Right lobe of liver (tissue), 6 donors: Measurements from ENCODE around the gene ITCH. TPM values are rescaled to one million over a fixed set of nuclear protein-coding genes. Genes with fewer than 3 reads are reported as not detected.
A peak's percentile ranks its signal among the peaks of the same experiment; 100 is the strongest.

Source experiments
- ATAC-seq, 4 donors: fragments of 200-7000 bp; cut with Tn5 transposase; one replicate each; pipeline ENCODE4 v1.9.1; 2020; ENCODE audit warnings: mild to moderate bottlenecking in 4 of 4, moderate library complexity in 4 of 4
- DNase-seq, 3 donors: peaks; one replicate each; pipeline ENCODE4 v3.0.0-alpha.2; 2020
- H3K27ac ChIP-seq, 3 donors: fragments of 200-600 bp; one replicate each; pipeline ENCODE4 v1.8.0; 2022
- H3K27me3 ChIP-seq, 2 donors: fragments of 200-600 bp; one replicate each; pipeline ENCODE4 v1.8.0; 2022
- H3K36me3 ChIP-seq, 4 donors: fragments of 200-600 bp; sonication (generic) in 1 of 4; one replicate each; pipeline versions ENCODE4 v1.5.1 to v1.8.0; 2017 to 2022; ENCODE audit warnings: control low read depth in 1 of 4
- H3K4me1 ChIP-seq, 4 donors: fragments of 200-600 bp; sonication (generic) in 1 of 4; one replicate each; pipeline versions ENCODE4 v1.5.1 to v1.8.0; 2017 to 2022; ENCODE audit warnings: control low read depth in 1 of 4
- H3K4me3 ChIP-seq, 3 donors: fragments of 200-600 bp; one replicate each; pipeline ENCODE4 v1.8.0; 2022
- H3K9me3 ChIP-seq, 4 donors: fragments of 200-600 bp; sonication (generic) in 1 of 4; one replicate each; pipeline versions ENCODE4 v1.5.1 to v1.8.0; 2017 to 2022; ENCODE audit warnings: control low read depth in 1 of 4
- CTCF ChIP-seq, 4 donors: fragments of 200-600 bp in 3 of 4; fragments of 450-650 bp in 1 of 4; IDR thresholded peaks; one replicate each; pipeline versions ENCODE4 v1.5.1 to v1.8.0; 2016 to 2022; ENCODE audit warnings: antibody characterized with exemption in 4 of 4, mild to moderate bottlenecking in 2 of 4
- POLR2A ChIP-seq: fragments of 450-650 bp; IDR thresholded peaks from one replicate; pipeline ENCODE4 v1.6.1; 2017; ENCODE audit warnings: antibody characterized with exemption, mild to moderate bottlenecking
- WGBS: methylation state at CpG from one replicate; pipeline ENCODE4 v1.1.6; 2018; ENCODE audit warnings: low coverage, low lambda C conversion rate; ENCODE audit not compliant: insufficient coverage; ENCODE audit errors: missing lambda C conversion rate; 5-methylcytosine and 5-hydroxymethylcytosine counted together
- intact Hi-C, 2 donors: fragments of 100-400 bp; cut with DNase I; formaldehyde crosslinking; loops; one replicate each; pipeline versions ENCODE4 v1.11.2 to v1.14.1; 2022
- total RNA-seq, 6 experiments: library from RNA; depleted of rRNA in 2 of 6; stranded (reverse); fragments of >200 nt in 2 of 6; fragmentation: NEBNext Ultra II Directional in 3 of 6; extraction: Animal tissue kit (Norgen Biotek cat#: 25700) in 3 of 6; gene quantifications; one replicate each; pipeline versions ENCODE4 v1.1.0 to v1.2.4, GENCODE V29; 2016 to 2023
- donor health status: DM: no; HTN: yes; CAD: no.
- donor health status: DM: no; HTN: no; CAD: no.
- donor health status: DM: no; HTN: no; CAD: no.
- donor health status: DM: no; HTN: yes; CAD: no.
- donor health status: DM: no; HTN: yes; CAD: no.

ITCH gene
- total RNA-seq, 6 experiments from 2014 or later = 32.8 to 71.4 (median 44.1) TPM

GRCh38 chr20:34530342-34530741 is 167.3 kb downstream of the ITCH start:
- H3K4me3 ChIP-seq = no peak overlapping the region
- WGBS = 67% methylated on average over 1 of the region's 5 CpGs
- H3K9me3 ChIP-seq = no peaks in the 10 kb centered on the region
- H3K36me3 ChIP-seq = peaks cover 0 to 51% (median 18%) of the 10 kb centered on the region in 4 donors
- ATAC-seq (no peak), DNase-seq (peak in 1 of 3 donors; percentile 38)
- H3K27me3 ChIP-seq = no peaks in the 10 kb centered on the region
- intact Hi-C loops = loop anchor here in 1 of 2 donors (10.0 kb wide), 1 partner anchor 174 kb away; the partner anchor contains the start of gene TP53INP2
- no peak overlapping the region for H3K27ac ChIP-seq
- H3K4me1 ChIP-seq = peaks cover 0 to 16% (median 4%) of the 10 kb centered on the region in 4 donors
- TF ChIP-seq POLR2A = no peak
- TF ChIP-seq CTCF (IDR thresholded peaks at IDR 0.05) = no peak

GRCh38 chr20:34531608-34532265 is 168.7 kb downstream of the ITCH start:
- Histone ChIP-seq H3K4me3 (no peak overlapping the region), H3K4me1 (peaks cover 0 to 3% (median 0%) of the 10 kb centered on the region in 4 donors), H3K9me3 (no peaks in the 10 kb centered on the region), H3K27ac (no peak overlapping the region), H3K27me3 (no peaks in the 10 kb centered on the region), H3K36me3 (peaks cover 0 to 60% (median 22%) of the 10 kb centered on the region in 4 donors)
- peak in 2 of 3 donors; percentile 28 to 33 for DNase-seq
- 87% methylated on average over 4 of the region's 8 CpGs for WGBS
- no peak for ATAC-seq
- intact Hi-C loops = loop anchor here in 1 of 2 donors (10.0 kb wide), 1 partner anchor 173 kb away; the partner anchor contains the start of gene TP53INP2
- TF ChIP-seq POLR2A (no peak), CTCF (IDR thresholded peaks at IDR 0.05) (no peak)

DNA sequence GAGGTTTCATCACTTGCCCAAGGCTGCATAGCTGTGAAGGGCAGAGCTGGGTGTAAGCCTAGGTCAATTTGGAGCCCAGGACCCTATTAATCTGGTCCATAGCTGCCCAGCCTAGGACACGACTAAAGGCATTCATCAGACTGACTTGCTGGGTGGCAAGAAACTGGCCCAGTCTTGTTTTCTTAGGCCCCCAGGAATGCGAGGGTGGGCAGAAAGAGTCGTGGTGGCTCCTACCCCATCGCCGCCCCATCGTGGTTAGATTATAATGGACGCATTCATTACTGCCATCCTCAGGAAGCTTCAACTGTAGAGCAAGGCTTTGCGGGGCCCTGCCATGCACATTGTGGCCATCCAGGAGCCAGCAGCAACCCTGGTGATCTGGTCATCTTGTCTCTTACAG is 169.2 kb downstream of the ITCH start:
- ATAC-seq (no peak), DNase-seq (peak in 1 of 3 donors; percentile 23)
- Histone ChIP-seq H3K27ac (no peak overlapping the region), H3K9me3 (no peaks in the 10 kb centered on the region), H3K4me3 (no peak overlapping the region), H3K27me3 (no peaks in the 10 kb centered on the region), H3K36me3 (peaks cover 0 to 58% (median 19%) of the 10 kb centered on the region in 4 donors), H3K4me1 (peaks cover 0 to 3% (median 0%) of the 10 kb centered on the region in 4 donors)
- intact Hi-C loops = loop anchor here in 1 of 2 donors (10.0 kb wide), 1 partner anchor 172 kb away; the partner anchor contains the start of gene TP53INP2
- 71% methylated on average over 3 of the region's 8 CpGs for WGBS
- no peak for TF ChIP-seq POLR2A
- no peak for TF ChIP-seq CTCF (IDR thresholded peaks at IDR 0.05)

GRCh38 chr20:34532756-34533155 is 169.7 kb downstream of the ITCH start:
- no peak for TF ChIP-seq CTCF (IDR thresholded peaks at IDR 0.05)
- ATAC-seq (no peak), DNase-seq (peak in 2 of 3 donors; percentile 36 to 42)
- WGBS = 100% methylated on average over 1 of the region's 7 CpGs
- Histone ChIP-seq H3K4me1 (peaks cover 0 to 3% (median 0%) of the 10 kb centered on the region in 4 donors), H3K4me3 (no peak overlapping the region), H3K27me3 (no peaks in the 10 kb centered on the region), H3K9me3 (no peaks in the 10 kb centered on the region), H3K36me3 (peaks cover 0 to 54% (median 17%) of the 10 kb centered on the region in 4 donors), H3K27ac (no peak overlapping the region)
- intact Hi-C loops = loop anchor here in 1 of 2 donors (10.0 kb wide), 1 partner anchor 172 kb away; the partner anchor contains the start of gene TP53INP2
